GM19372 (cell line): Measurements from ENCODE around the gene RNF41.
A peak's percentile ranks its signal among the peaks of the same experiment; 100 is the strongest.
"Not testable (repeated sequence)": the region's sequence is repeated elsewhere in the genome, so short reads cannot be mapped to it uniquely, and the experiment has no call there.

Experiments used
- ATAC-seq: cut with Tn5 transposase; IDR thresholded peaks from one replicate; pipeline ENCODE4 v1.9.1; 2021; ENCODE audit warnings: mild to moderate bottlenecking, low read depth, moderate library complexity; ENCODE audit not compliant: unreplicated experiment

The RNF41 gene

GRCh38 chr12:56221757-56222530 is at the start of gene RNF41:
Gene RNF41, minus strand, starts transcription at chr12:56221922. Its CDS starts 7,875 bp downstream, at chr12:56214047.
- peak; percentile 78 for ATAC-seq

GRCh38 chr12:56271031-56271430 is 49.3 kb upstream of the RNF41 start:
- no peak for ATAC-seq

- ATAC-seq = peak; percentile 15
Observed at GRCh38 chr12:56267443-56268071, 45.8 kb upstream of the RNF41 start.

GRCh38 chr12:56266693-56267442 is 45.1 kb upstream of the RNF41 start, which contains the start of gene COQ10A:
Gene COQ10A, plus strand, starts transcription at chr12:56266942. Its CDS starts 177 bp downstream, at chr12:56267119.
- ATAC-seq = peak; percentile 89

- ATAC-seq = not testable (repeated sequence)
Observed at GRCh38 chr12:56266068-56266692, 44.5 kb upstream of the RNF41 start.

GRCh38 chr12:56262955-56263354 is 41.2 kb upstream of the RNF41 start:
- not testable (repeated sequence) for ATAC-seq

GRCh38 chr12:56261503-56262232 is 39.9 kb upstream of the RNF41 start:
- no peak for ATAC-seq

GRCh38 chr12:56260921-56261320 is 39.2 kb upstream of the RNF41 start:
- no peak for ATAC-seq

- no peak for ATAC-seq
Observed at GRCh38 chr12:56260380-56260779, 38.7 kb upstream of the RNF41 start.

- ATAC-seq = no peak
Observed at GRCh38 chr12:56258820-56259183, 37.1 kb upstream of the RNF41 start.

GRCh38 chr12:56258068-56258819 is 36.5 kb upstream of the RNF41 start, which contains the start of gene ANKRD52:
Gene ANKRD52, minus strand, starts transcription at chr12:56258384. Its CDS starts 115 bp downstream, at chr12:56258269.
- ATAC-seq = peak; percentile 83

GRCh38 chr12:56257491-56258067 is 35.9 kb upstream of the RNF41 start:
- no peak for ATAC-seq

- ATAC-seq = no peak
Observed at GRCh38 chr12:56257071-56257470, 35.3 kb upstream of the RNF41 start.

GRCh38 chr12:56256326-56256960 is 34.7 kb upstream of the RNF41 start:
- ATAC-seq = no peak

- ATAC-seq = no peak
Observed at GRCh38 chr12:56255671-56256070, 33.9 kb upstream of the RNF41 start.

GRCh38 chr12:56253091-56253490 is 31.4 kb upstream of the RNF41 start:
- no peak for ATAC-seq

GRCh38 chr12:56252649-56253048 is 30.9 kb upstream of the RNF41 start:
- no peak for ATAC-seq

- no peak for ATAC-seq
Observed at GRCh38 chr12:56248711-56249110, 27.0 kb upstream of the RNF41 start.
